Activated B cell treated with CpG ODN at 0.5 μM for 24 hours (primary cell): ENCODE results near the gene SUPT7L. TPM values are rescaled to one million over a fixed set of nuclear protein-coding genes. Genes with fewer than 3 reads are reported as not detected.
"Not testable (repeated sequence)": the region's sequence is repeated elsewhere in the genome, so short reads cannot be mapped to it uniquely, and the experiment has no call there.

Experiments used
- ATAC-seq: fragments of 200-7000 bp; cut with Tn5 transposase; one replicate; pipeline ENCODE4 v1.10.0; 2021; ENCODE audit warnings: low read depth, mild to moderate bottlenecking, moderate library complexity
- CTCF ChIA-PET: fragments of 350-600 bp; sonication (Branson Sonifier 250); formaldehyde crosslinking; loops from one replicate; lab custom pipeline; 2021; ENCODE audit warnings: antibody characterized with exemption; lab: Charles Lee
- POLR2A ChIA-PET: fragments of 350-600 bp; sonication (Branson Sonifier 250); formaldehyde crosslinking; loops from one replicate; lab custom pipeline; 2021; ENCODE audit warnings: antibody characterized with exemption; lab: Charles Lee
- DNase-seq: peaks from one replicate; pipeline ENCODE4 v3.0.0; 2022
- H3K27ac Mint-ChIP-seq: one replicate; pipeline ENCODE4 v1.8.0; 2020; ENCODE audit warnings: mixed read lengths
- H3K27me3 Mint-ChIP-seq: one replicate; pipeline ENCODE4 v1.8.0; 2021; ENCODE audit warnings: mixed read lengths
- H3K36me3 Mint-ChIP-seq: one replicate; pipeline ENCODE4 v1.8.0; 2021; ENCODE audit warnings: low read depth, mixed read lengths
- H3K4me1 Mint-ChIP-seq: one replicate; pipeline ENCODE4 v1.8.0; 2021; ENCODE audit warnings: mixed read lengths
- H3K4me3 Mint-ChIP-seq: one replicate; pipeline ENCODE4 v1.8.0; 2020; ENCODE audit warnings: mild to moderate bottlenecking, mixed read lengths
- H3K9me3 Mint-ChIP-seq: one replicate; pipeline ENCODE4 v1.8.0; 2020; ENCODE audit warnings: mixed read lengths
- intact Hi-C: fragments of 100-400 bp; cut with micrococcal nuclease; formaldehyde crosslinking; loops from one replicate; pipeline ENCODE4 v1.15.1; 2024
- total RNA-seq: library from RNA; stranded (reverse); gene quantifications from 2 replicates; pipeline ENCODE4 v1.2.3, GENCODE V29; 2022
- TF ChIP-seq, protein P1 (sequence below): fragments of 200-600 bp; IDR thresholded peaks from one replicate; pipeline ENCODE4 v1.8.0; 2022; ENCODE audit warnings: antibody characterized with exemption, mild to moderate bottlenecking

SUPT7L gene
- total RNA-seq, 1 donor from 2014 or later: 30.9 TPM

- Mint-ChIP-seq H3K27me3 (no peaks in the 10 kb centered on the region), H3K36me3 (peaks cover 74% of the 10 kb centered on the region), H3K4me3 (no peak overlapping the region), H3K9me3 (no peaks in the 10 kb centered on the region), H3K4me1 (no peaks in the 10 kb centered on the region), H3K27ac (no peak overlapping the region)
- TF ChIP-seq, protein P1, sequence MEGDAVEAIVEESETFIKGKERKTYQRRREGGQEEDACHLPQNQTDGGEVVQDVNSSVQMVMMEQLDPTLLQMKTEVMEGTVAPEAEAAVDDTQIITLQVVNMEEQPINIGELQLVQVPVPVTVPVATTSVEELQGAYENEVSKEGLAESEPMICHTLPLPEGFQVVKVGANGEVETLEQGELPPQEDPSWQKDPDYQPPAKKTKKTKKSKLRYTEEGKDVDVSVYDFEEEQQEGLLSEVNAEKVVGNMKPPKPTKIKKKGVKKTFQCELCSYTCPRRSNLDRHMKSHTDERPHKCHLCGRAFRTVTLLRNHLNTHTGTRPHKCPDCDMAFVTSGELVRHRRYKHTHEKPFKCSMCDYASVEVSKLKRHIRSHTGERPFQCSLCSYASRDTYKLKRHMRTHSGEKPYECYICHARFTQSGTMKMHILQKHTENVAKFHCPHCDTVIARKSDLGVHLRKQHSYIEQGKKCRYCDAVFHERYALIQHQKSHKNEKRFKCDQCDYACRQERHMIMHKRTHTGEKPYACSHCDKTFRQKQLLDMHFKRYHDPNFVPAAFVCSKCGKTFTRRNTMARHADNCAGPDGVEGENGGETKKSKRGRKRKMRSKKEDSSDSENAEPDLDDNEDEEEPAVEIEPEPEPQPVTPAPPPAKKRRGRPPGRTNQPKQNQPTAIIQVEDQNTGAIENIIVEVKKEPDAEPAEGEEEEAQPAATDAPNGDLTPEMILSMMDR: no peak
- DNase-seq (no peak), ATAC-seq (no peak)
- ChIA-PET POLR2A (no interaction called here), CTCF (no interaction called here)
- intact Hi-C loops: no loop called here
Measured at GRCh38 chr2:27640722-27641245, 22.6 kb downstream of the SUPT7L start.

DNA sequence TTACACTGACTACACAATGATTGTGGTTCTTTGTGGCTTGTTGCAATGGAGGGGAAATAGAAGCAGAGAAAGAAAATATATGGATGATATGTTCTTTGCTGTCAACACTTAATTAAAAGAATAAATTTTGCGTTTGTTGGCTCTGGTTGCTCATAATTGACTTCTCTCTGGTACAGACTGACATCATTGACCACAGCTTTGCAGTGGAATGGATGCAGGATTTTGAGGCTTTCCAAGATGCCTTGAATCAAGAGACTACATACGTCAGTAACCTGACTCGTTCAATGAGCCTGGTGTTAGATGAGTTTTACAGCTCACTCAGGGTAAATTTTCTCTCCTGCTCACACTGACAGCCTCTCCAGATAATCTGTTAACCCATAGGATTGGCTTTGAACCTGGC is 24.7 kb downstream of the SUPT7L start:
- Mint-ChIP-seq H3K9me3 (no peaks in the 10 kb centered on the region), H3K27me3 (no peaks in the 10 kb centered on the region), H3K4me1 (no peaks in the 10 kb centered on the region), H3K36me3 (peaks cover 78% of the 10 kb centered on the region), H3K4me3 (no peak overlapping the region), H3K27ac (no peak overlapping the region)
- ATAC-seq (no peak), DNase-seq (no peak)
- TF ChIP-seq, protein P1: no peak
- ChIA-PET POLR2A (no interaction called here), CTCF (no interaction called here)
- intact Hi-C loops: no loop called here

DNA sequence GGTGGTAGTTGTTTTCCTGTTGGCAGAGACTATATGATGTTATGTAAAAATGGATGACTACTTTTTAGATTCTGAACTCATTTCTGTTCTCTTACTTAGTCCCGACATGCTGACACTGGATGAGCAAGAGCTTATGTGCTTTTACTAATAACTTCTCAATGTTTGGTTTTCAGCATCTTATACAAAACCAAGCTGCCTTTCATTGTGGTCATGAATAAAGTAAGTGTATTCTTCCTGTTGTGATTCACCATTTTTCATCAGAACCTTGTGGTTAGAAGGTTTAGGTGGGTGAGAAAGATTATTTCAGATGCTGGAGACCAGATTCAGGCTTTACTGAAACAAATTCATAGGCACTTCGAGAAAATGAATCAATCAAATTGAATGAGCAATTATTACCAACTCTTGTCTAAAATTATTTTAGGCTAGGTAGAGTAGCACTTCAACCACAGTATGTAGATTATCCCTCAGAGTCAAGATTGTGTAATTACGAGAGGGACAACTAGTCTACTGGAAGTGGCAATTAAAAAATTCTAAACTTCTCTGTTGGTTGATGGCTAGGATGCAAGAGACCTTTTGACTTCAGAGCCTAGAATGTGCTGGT is 25.3 kb downstream of the SUPT7L start:
- Mint-ChIP-seq H3K27me3 (no peaks in the 10 kb centered on the region), H3K4me1 (no peaks in the 10 kb centered on the region), H3K27ac (no peak overlapping the region), H3K4me3 (no peak overlapping the region), H3K9me3 (no peaks in the 10 kb centered on the region), H3K36me3 (peaks cover 80% of the 10 kb centered on the region)
- CTCF ChIA-PET: no interaction called here
- POLR2A ChIA-PET: no interaction called here
- intact Hi-C loops: no loop called here
- TF ChIP-seq, protein P1: no peak
- no peak for ATAC-seq
- DNase-seq: no peak

- no peak overlapping the region for H3K4me3 Mint-ChIP-seq
Measured at GRCh38 chr2:27636766-27637165, 26.6 kb downstream of the SUPT7L start.

GRCh38 chr2:27634291-27634690 is 29.1 kb downstream of the SUPT7L start:
- Mint-ChIP-seq H3K27ac (no peak overlapping the region), H3K4me1 (peaks cover 2% of the 10 kb centered on the region), H3K9me3 (no peaks in the 10 kb centered on the region), H3K36me3 (peaks cover 72% of the 10 kb centered on the region), H3K4me3 (no peak overlapping the region), H3K27me3 (no peaks in the 10 kb centered on the region)
- ChIA-PET POLR2A (no interaction called here), CTCF (no interaction called here)
- TF ChIP-seq, protein P1: no peak
- intact Hi-C loops: no loop called here
- no peak for ATAC-seq
- no peak for DNase-seq

More at GRCh38 chr2:27636766-27637165, 26.6 kb downstream of the SUPT7L start:
- Mint-ChIP-seq H3K9me3 (no peaks in the 10 kb centered on the region), H3K36me3 (peaks cover 79% of the 10 kb centered on the region), H3K4me1 (no peaks in the 10 kb centered on the region), H3K27me3 (no peaks in the 10 kb centered on the region), H3K27ac (no peak overlapping the region)
- CTCF ChIA-PET: no interaction called here
- intact Hi-C loops: no loop called here
- POLR2A ChIA-PET: interaction anchor here (0.6 kb wide), 1 partner anchor 45 kb away, joined by 4 read pairs; no protein-coding TSS in a partner anchor
- ATAC-seq: no peak
- TF ChIP-seq, protein P1: no peak
- DNase-seq: no peak

DNA sequence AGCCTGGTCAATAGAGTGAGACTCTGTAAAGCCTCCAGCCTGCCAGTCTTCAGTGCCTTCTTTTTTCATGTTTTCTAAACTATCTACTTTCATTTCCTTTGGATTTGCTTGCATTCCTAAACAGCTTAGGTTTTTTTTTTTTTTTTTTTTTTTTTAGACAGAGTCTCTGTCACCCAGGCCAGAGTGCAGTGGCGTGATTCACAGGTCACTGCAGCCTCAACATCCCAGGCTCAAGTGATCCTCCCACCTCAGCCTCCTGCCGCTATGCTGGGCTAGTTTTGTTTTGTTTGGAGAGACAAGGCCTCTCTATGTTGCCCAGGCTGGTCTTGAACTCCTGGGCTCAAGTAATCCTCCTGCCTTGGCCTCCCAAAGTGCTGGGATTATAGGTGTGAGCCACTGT is 33.2 kb downstream of the SUPT7L start:
- H3K9me3 Mint-ChIP-seq, intact Hi-C loops, POLR2A ChIA-PET, H3K27me3 Mint-ChIP-seq, H3K27ac Mint-ChIP-seq, ATAC-seq, CTCF ChIA-PET, DNase-seq, H3K4me3 Mint-ChIP-seq: not testable (repeated sequence)
- Mint-ChIP-seq H3K36me3 (peaks cover 43% of the 10 kb centered on the region), H3K4me1 (peaks cover 12% of the 10 kb centered on the region)
